HepG2 (cell line): ENCODE results near the gene CHAF1B. TPM values are rescaled to one million over a fixed set of nuclear protein-coding genes. Genes with fewer than 3 reads are reported as not detected.

ENCODE experiments used
- AFF4 ChIP-seq: sonication (generic); formaldehyde crosslinking; IDR thresholded peaks from 2 replicates; pipeline ENCODE4 v1.4.0; 2020; ENCODE audit warnings: missing genetic modification reagents
- CHD4 ChIP-seq: fragments of 200-600 bp; sonication (generic); IDR thresholded peaks from 2 replicates; pipeline ENCODE4 v1.7.0; 2017; ENCODE audit warnings: mild to moderate bottlenecking, low read length, borderline replicate concordance
- DRAP1 ChIP-seq: IDR thresholded peaks from 2 replicates; pipeline ENCODE4 v1.6.1; 2016; ENCODE audit warnings: missing genetic modification reagents, missing compliant biosample characterization
- HNF1A ChIP-seq, 2 experiments: sonication (generic) in 1 of 2; formaldehyde crosslinking in 1 of 2; IDR thresholded peaks; 2 replicates each; pipeline versions ENCODE4 v1.4.0 to v1.6.1; 2016 to 2020; ENCODE audit warnings: borderline replicate concordance in 1 of 2, low read depth in 1 of 2, mild to moderate bottlenecking in 1 of 2, missing genetic modification reagents in 1 of 2
- RFX3 ChIP-seq: IDR thresholded peaks from 2 replicates; pipeline ENCODE4 v1.6.1; 2016; ENCODE audit warnings: missing biosample characterization, missing genetic modification reagents
- RORA ChIP-seq: sonication (generic); formaldehyde crosslinking; IDR thresholded peaks from 2 replicates; pipeline ENCODE4 v1.5.0; 2020; ENCODE audit warnings: mild to moderate bottlenecking, missing genetic modification reagents, moderate library complexity
- SOX5 ChIP-seq: IDR thresholded peaks from 2 replicates; pipeline ENCODE4 v1.6.1; 2016; ENCODE audit warnings: borderline replicate concordance
- ZNF17 ChIP-seq: sonication (generic); formaldehyde crosslinking; IDR thresholded peaks from 2 replicates; pipeline ENCODE4 v1.5.0; 2020; ENCODE audit warnings: mild to moderate bottlenecking, missing genetic modification reagents
- ZNF367 ChIP-seq: sonication (generic); formaldehyde crosslinking; IDR thresholded peaks from 2 replicates; pipeline ENCODE4 v1.4.0; 2020; ENCODE audit warnings: missing genetic modification reagents, borderline replicate concordance
- ZNF768 ChIP-seq: sonication (generic); formaldehyde crosslinking; IDR thresholded peaks from 2 replicates; pipeline ENCODE4 v1.4.0; 2020; ENCODE audit warnings: missing genetic modification reagents
- ZNF776 ChIP-seq: sonication (generic); formaldehyde crosslinking; IDR thresholded peaks from 2 replicates; pipeline ENCODE4 v1.4.0; 2020; ENCODE audit warnings: mild to moderate bottlenecking, missing genetic modification reagents
- polyA plus RNA-seq, 8 experiments: library from polyadenylated mRNA; depleted of rRNA in 3 of 8; stranded (reverse) in 7 of 8; unstranded in 1 of 8; fragments of >200 nt; fragmentation: Illumina TruSeq in 4 of 8; extraction: Trizol in 4 of 8; gene quantifications; 2 replicates each; pipeline versions ENCODE4 v1.2.1 to v1.2.3, GENCODE V29; 2011 to 2016; ENCODE audit warnings: low read depth in 4 of 8, missing spikeins in 1 of 8, mixed read lengths in 1 of 8; ENCODE audit not compliant: insufficient read depth in 1 of 8
- total RNA-seq, 5 experiments: library from RNA; depleted of rRNA; stranded (reverse); fragments of >200 nt; fragmentation: Illumina TruSeq; extraction: Trizol; gene quantifications; 2 replicates each; pipeline ENCODE4 v1.2.3, GENCODE V29; 2016; ENCODE audit warnings: low read depth in 1 of 5

CHAF1B gene
- total and polyA plus RNA-seq, 2 of the 13 experiments (the other 11 are each of a cell fraction or from before 2014, with no cell fraction given): 5.1 to 14.1 TPM

- no peak for TF ChIP-seq AFF4 (CRISPR knock-in tag)
- no peak for TF ChIP-seq ZNF768 (CRISPR knock-in tag)
- no peak for TF ChIP-seq RFX3 (CRISPR knock-in tag)
- TF ChIP-seq ZNF776 (CRISPR knock-in tag): no peak
- no peak for TF ChIP-seq ZNF367 (CRISPR knock-in tag)
- TF ChIP-seq DRAP1 (CRISPR knock-in tag): no peak
- TF ChIP-seq SOX5: no peak
- no peak for TF ChIP-seq ZNF17 (CRISPR knock-in tag)
- no peak for TF ChIP-seq RORA
- no peak for TF ChIP-seq HNF1A (IDR thresholded peaks at IDR 0.05; ENCODE audit: low read depth)
- no peak for TF ChIP-seq HNF1A (CRISPR knock-in tag; IDR thresholded peaks at IDR 0.05; ENCODE audit: borderline replicate concordance)
- no peak for TF ChIP-seq CHD4
These were observed 80.3 kb downstream of the CHAF1B start (continued) for GRCh38 chr21:36465478-36465877.
